Mesothelial cell of epicardium (in vitro differentiated cells): Measurements from ENCODE around the gene NLGN1. TPM values are rescaled to one million over a fixed set of nuclear protein-coding genes. Genes with fewer than 3 reads are reported as not detected.
"Not testable (repeated sequence)": the region's sequence is repeated elsewhere in the genome, so short reads cannot be mapped to it uniquely, and the experiment has no call there.

Source experiments
- DNase-seq, 2 experiments: peaks; one replicate each; pipeline ENCODE4 v3.0.0; 2021; ENCODE audit warnings: low spot score in 2 of 2; ENCODE audit not compliant: unreplicated experiment in 2 of 2
- H3K27ac Mint-ChIP-seq: 2 replicates; pipeline ENCODE4 v1.8.0; 2021; ENCODE audit warnings: mixed read lengths
- H3K27me3 Mint-ChIP-seq: 2 replicates; pipeline ENCODE4 v1.8.0; 2021; ENCODE audit warnings: low read depth, mixed read lengths
- H3K36me3 Mint-ChIP-seq: 2 replicates; pipeline ENCODE4 v1.8.0; 2021; ENCODE audit warnings: mixed read lengths
- H3K4me1 Mint-ChIP-seq: 2 replicates; pipeline ENCODE4 v1.8.0; 2021; ENCODE audit warnings: mixed read lengths
- H3K4me3 Mint-ChIP-seq: 2 replicates; pipeline ENCODE4 v1.8.0; 2021; ENCODE audit warnings: mild to moderate bottlenecking, moderate library complexity, mixed read lengths
- H3K9me3 Mint-ChIP-seq: 2 replicates; pipeline ENCODE4 v1.8.0; 2021; ENCODE audit warnings: mixed read lengths
- CTCF ChIP-seq: fragments of 200-600 bp; sonication (generic); IDR thresholded peaks from one replicate; pipeline ENCODE4 v1.5.0; 2021; ENCODE audit warnings: antibody characterized with exemption; ENCODE audit not compliant: unreplicated experiment
- total RNA-seq: library from RNA; stranded (reverse); gene quantifications from 3 replicates; pipeline ENCODE4 v1.2.1, GENCODE V29; 2021

NLGN1 gene
- total RNA-seq, 1 donor from 2014 or later, result 4.2 TPM

DNA sequence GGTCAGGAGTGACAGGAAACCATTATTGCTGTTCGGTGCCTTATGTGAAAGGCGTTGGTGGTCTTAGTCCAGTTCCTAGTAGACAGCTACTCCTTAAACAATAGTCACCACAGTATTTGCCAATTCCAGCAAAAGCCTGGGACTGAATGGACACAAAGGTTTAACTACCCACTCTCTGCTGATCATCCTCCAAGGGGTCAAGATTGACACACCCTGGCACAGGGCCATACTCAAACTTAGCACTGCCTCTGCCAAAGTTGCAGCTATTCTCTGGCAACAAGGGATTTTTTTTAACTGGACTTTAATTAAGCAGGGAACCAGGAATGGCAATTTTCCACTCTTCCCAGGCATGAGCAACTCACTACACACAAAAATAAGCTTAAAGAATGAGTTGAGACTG is 193.9 kb downstream of the NLGN1 start:
- no peak for TF ChIP-seq CTCF
- Mint-ChIP-seq H3K27me3 (peaks cover 15% of the 10 kb centered on the region), H3K4me1 (no peaks in the 10 kb centered on the region), H3K27ac (no peak overlapping the region), H3K4me3 (no peak overlapping the region), H3K9me3 (peaks cover 6% of the 10 kb centered on the region), H3K36me3 (no peaks in the 10 kb centered on the region)
- DNase-seq, result no peak

- H3K36me3 Mint-ChIP-seq, result not testable (repeated sequence)
These were observed 197.3 kb downstream of the NLGN1 start for GRCh38 chr3:173594881-173595280.

DNA sequence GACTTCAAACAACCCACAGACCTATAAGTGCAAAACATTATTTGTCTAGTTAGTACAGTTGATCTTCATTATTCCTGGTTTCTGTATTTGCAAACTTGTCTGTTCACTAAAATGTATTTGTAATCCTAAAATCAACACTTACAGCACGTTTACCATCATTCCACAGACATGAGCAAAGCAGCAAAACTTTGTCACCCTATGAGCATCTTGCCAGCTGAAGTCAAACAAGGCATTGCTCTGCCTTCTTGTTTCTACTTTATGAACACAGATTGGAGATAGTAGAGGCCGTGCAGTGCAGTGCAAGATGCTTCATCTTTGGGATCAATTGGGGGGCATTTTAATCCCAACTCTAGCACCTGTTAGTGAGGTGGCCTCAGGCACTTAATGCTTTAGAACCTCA is 202.1 kb downstream of the NLGN1 start:
- H3K36me3 Mint-ChIP-seq, result no peaks in the 10 kb centered on the region
- H3K27me3 Mint-ChIP-seq, result no peaks in the 10 kb centered on the region
- H3K27ac Mint-ChIP-seq, result no peak overlapping the region
- H3K4me3 Mint-ChIP-seq, result no peak overlapping the region
- H3K9me3 Mint-ChIP-seq, result no peaks in the 10 kb centered on the region
- TF ChIP-seq CTCF, result no peak
- no peaks in the 10 kb centered on the region for H3K4me1 Mint-ChIP-seq
- no peak for DNase-seq

More at GRCh38 chr3:173594881-173595280, 197.3 kb downstream of the NLGN1 start:
- DNase-seq, H3K4me1 Mint-ChIP-seq, H3K9me3 Mint-ChIP-seq, H3K27me3 Mint-ChIP-seq, H3K27ac Mint-ChIP-seq, H3K4me3 Mint-ChIP-seq: not testable (repeated sequence)

- Mint-ChIP-seq H3K4me1 (no peaks in the 10 kb centered on the region), H3K27ac (no peak overlapping the region), H3K4me3 (no peak overlapping the region), H3K9me3 (peaks cover 9% of the 10 kb centered on the region), H3K27me3 (no peaks in the 10 kb centered on the region), H3K36me3 (no peaks in the 10 kb centered on the region)
- no peak for DNase-seq
- no peak for TF ChIP-seq CTCF
These were observed 217.0 kb downstream of the NLGN1 start for GRCh38 chr3:173614522-173614921.

DNA sequence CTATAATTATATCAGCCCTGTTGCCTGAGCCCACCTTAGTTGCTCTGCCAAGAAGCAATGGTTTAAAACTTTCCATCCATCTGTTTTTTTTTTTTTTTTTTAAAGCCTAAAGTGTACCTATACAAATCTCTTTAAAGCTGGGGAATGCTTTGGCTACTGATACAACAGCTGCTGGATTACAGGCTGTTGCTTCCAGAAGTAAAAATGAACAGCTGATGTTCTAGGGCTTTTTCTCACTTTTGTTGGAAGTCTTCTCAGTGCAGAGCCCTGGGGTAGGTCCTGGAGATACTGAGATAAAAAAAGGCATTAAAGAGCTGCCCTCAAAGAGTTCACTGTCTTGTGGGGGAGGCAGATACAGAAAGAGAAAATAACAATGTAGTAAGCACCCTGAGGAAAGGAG is 218.1 kb downstream of the NLGN1 start:
- H3K9me3 Mint-ChIP-seq, result peaks cover 9% of the 10 kb centered on the region
- H3K27me3 Mint-ChIP-seq, result no peaks in the 10 kb centered on the region
- H3K4me3 Mint-ChIP-seq, result no peak overlapping the region
- no peaks in the 10 kb centered on the region for H3K36me3 Mint-ChIP-seq
- peaks cover 1% of the 10 kb centered on the region for H3K4me1 Mint-ChIP-seq
- no peak overlapping the region for H3K27ac Mint-ChIP-seq
- TF ChIP-seq CTCF, result no peak
- no peak for DNase-seq

DNA sequence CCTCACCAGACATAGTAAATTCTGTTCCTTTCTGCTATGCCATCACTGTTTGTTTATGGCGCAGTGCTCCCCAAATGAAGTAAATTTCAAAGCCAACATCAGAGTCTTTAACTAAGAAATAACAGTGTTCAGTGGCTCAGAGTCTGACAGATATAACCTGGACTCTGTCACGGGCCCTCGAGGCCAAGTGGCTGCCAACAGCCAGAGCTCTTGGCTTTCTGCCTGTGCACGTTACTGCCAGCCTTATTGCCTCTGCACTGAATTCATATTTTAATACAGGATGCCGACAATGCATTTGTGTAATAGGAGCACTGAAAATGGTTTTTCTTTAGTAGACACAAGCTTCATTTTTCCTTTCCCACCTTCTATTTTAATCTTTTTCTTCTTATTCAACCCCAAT is 219.9 kb downstream of the NLGN1 start:
- Mint-ChIP-seq H3K4me3 (no peak overlapping the region), H3K9me3 (peaks cover 9% of the 10 kb centered on the region), H3K27me3 (no peaks in the 10 kb centered on the region), H3K36me3 (no peaks in the 10 kb centered on the region), H3K27ac (no peak overlapping the region), H3K4me1 (peaks cover 4% of the 10 kb centered on the region)
- TF ChIP-seq CTCF, result no peak
- no peak for DNase-seq
